WTC11 (cell line): ENCODE measurements around the gene CLCN4.

Experiments used
- ELF4 ChIP-seq: sonication (generic); formaldehyde crosslinking; IDR thresholded peaks from 2 replicates; pipeline ENCODE4 v1.8.1; 2022; ENCODE audit warnings: low read depth, mild to moderate bottlenecking, moderate library complexity, missing genetic modification reagents
- ESRRA ChIP-seq: sonication (generic); formaldehyde crosslinking; IDR thresholded peaks from 2 replicates; pipeline ENCODE4 v1.8.1; 2022; ENCODE audit warnings: mild to moderate bottlenecking, missing genetic modification reagents, borderline replicate concordance
- FOXJ3 ChIP-seq: sonication (generic); formaldehyde crosslinking; IDR thresholded peaks from 2 replicates; pipeline ENCODE4 v1.9.0; 2021; ENCODE audit warnings: missing genetic modification reagents, mild to moderate bottlenecking, borderline replicate concordance
- JUN ChIP-seq: sonication (generic); formaldehyde crosslinking; IDR thresholded peaks from 2 replicates; pipeline ENCODE4 v1.8.0; 2023; ENCODE audit warnings: mild to moderate bottlenecking, missing genetic modification reagents
- KAT7 ChIP-seq: sonication (generic); formaldehyde crosslinking; IDR thresholded peaks from 2 replicates; pipeline ENCODE4 v1.8.1; 2023; ENCODE audit warnings: missing genetic modification reagents, mild to moderate bottlenecking, borderline replicate concordance
- TCF7 ChIP-seq: sonication (generic); formaldehyde crosslinking; IDR thresholded peaks from 2 replicates; pipeline ENCODE4 v1.8.0; 2022; ENCODE audit warnings: mild to moderate bottlenecking, low read depth, missing genetic modification reagents, moderate library complexity
- ZNF263 ChIP-seq: sonication (generic); formaldehyde crosslinking; IDR thresholded peaks from 2 replicates; pipeline ENCODE4 v1.8.1; 2022; ENCODE audit warnings: low read depth, mild to moderate bottlenecking, moderate library complexity, missing genetic modification reagents
- ZNF396 ChIP-seq: fragments of 250-450 bp; sonication (Bioruptor Pico); IDR thresholded peaks from 2 replicates; pipeline ENCODE4 v1.8.0; 2021; ENCODE audit warnings: mild to moderate bottlenecking, moderate library complexity, borderline replicate concordance
- TF ChIP-seq, protein P1 (sequence below): fragments of 200-600 bp; IDR thresholded peaks from 2 replicates; pipeline ENCODE4 v1.8.0; 2022; ENCODE audit warnings: antibody characterized with exemption
- TF ChIP-seq, protein P2 (sequence below): sonication (generic); formaldehyde crosslinking; IDR thresholded peaks from 2 replicates; pipeline ENCODE4 v1.8.1; 2022; ENCODE audit warnings: mild to moderate bottlenecking, moderate library complexity, missing genetic modification reagents
- TF ChIP-seq, protein P3 (sequence below): sonication (generic); formaldehyde crosslinking; conservative IDR thresholded peaks from 2 replicates; pipeline ENCODE4 v1.8.1; 2022; ENCODE audit warnings: mild to moderate bottlenecking, missing genetic modification reagents
- TF ChIP-seq, protein P4 (sequence below): sonication (generic); formaldehyde crosslinking; IDR thresholded peaks from 2 replicates; pipeline ENCODE4 v1.8.1; 2022; ENCODE audit warnings: low read depth, missing genetic modification reagents, borderline replicate concordance
- TF ChIP-seq, protein P5 (sequence below): fragments of 250-450 bp; sonication (Bioruptor Pico); IDR thresholded peaks from 2 replicates; pipeline ENCODE4 v1.9.0; 2021; ENCODE audit warnings: moderate library complexity, mild to moderate bottlenecking, inconsistent platforms, borderline replicate concordance
- TF ChIP-seq, protein P6 (sequence below): sonication (generic); formaldehyde crosslinking; IDR thresholded peaks from 2 replicates; pipeline ENCODE4 v1.8.1; 2023; ENCODE audit warnings: mild to moderate bottlenecking, missing genetic modification reagents

DNA sequence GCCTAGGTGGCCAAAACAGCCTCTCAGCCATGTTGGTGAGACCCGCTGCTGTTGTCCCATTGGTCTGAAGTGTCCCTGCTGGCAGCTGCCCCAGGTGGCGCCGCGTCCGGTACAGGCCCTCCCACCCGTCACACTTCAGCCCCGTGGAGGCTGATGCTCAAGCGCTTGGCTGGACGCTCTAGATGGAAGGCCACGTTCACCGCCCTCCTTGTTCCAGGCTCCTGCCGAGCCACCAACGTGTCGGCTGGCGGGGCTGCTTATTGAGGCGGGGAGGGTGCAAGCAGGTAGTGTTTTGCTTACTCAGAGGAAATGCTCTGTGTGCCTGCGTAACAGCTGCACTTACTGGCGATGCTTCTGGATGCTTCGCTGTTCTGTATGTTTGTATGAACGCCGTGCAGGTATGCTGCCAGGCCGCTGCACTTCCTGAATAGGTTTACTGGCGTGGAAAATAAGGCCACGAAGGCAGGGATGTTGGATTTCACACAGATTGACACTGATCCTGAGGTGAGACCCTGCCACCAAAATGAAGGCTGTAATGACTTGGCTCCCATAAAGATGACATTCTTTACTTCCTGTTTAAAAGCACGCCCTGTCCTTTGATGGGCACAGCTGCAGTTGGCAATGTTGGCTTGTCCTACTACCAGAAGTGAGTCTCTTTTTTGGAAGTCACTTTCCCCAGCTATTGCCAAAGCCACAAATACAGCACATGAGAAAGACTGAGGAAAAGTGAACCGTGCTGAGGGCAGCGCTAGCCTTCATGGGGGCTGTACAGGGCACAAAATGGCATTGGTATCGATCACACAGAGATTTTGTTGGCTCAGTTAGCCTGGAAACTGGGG is 21.0 kb upstream of the CLCN4 start:
- TF ChIP-seq, protein P1, sequence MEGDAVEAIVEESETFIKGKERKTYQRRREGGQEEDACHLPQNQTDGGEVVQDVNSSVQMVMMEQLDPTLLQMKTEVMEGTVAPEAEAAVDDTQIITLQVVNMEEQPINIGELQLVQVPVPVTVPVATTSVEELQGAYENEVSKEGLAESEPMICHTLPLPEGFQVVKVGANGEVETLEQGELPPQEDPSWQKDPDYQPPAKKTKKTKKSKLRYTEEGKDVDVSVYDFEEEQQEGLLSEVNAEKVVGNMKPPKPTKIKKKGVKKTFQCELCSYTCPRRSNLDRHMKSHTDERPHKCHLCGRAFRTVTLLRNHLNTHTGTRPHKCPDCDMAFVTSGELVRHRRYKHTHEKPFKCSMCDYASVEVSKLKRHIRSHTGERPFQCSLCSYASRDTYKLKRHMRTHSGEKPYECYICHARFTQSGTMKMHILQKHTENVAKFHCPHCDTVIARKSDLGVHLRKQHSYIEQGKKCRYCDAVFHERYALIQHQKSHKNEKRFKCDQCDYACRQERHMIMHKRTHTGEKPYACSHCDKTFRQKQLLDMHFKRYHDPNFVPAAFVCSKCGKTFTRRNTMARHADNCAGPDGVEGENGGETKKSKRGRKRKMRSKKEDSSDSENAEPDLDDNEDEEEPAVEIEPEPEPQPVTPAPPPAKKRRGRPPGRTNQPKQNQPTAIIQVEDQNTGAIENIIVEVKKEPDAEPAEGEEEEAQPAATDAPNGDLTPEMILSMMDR, result no peak
- TF ChIP-seq TCF7 (no peak), KAT7 (CRISPR knock-in tag) (no peak), ELF4 (CRISPR knock-in tag) (no peak), ZNF396 (CRISPR knock-in tag) (no peak), FOXJ3 (CRISPR knock-in tag) (no peak), JUN (CRISPR knock-in tag) (no peak), ESRRA (CRISPR knock-in tag) (no peak), ZNF263 (CRISPR knock-in tag) (no peak)
- TF ChIP-seq, protein P2, sequence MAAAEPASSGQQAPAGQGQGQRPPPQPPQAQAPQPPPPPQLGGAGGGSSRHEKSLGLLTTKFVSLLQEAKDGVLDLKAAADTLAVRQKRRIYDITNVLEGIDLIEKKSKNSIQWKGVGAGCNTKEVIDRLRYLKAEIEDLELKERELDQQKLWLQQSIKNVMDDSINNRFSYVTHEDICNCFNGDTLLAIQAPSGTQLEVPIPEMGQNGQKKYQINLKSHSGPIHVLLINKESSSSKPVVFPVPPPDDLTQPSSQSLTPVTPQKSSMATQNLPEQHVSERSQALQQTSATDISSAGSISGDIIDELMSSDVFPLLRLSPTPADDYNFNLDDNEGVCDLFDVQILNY (CRISPR knock-in tag), result no peak
- TF ChIP-seq, protein P3, sequence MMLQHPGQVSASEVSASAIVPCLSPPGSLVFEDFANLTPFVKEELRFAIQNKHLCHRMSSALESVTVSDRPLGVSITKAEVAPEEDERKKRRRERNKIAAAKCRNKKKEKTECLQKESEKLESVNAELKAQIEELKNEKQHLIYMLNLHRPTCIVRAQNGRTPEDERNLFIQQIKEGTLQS (CRISPR knock-in tag), result no peak
- TF ChIP-seq, protein P4, sequence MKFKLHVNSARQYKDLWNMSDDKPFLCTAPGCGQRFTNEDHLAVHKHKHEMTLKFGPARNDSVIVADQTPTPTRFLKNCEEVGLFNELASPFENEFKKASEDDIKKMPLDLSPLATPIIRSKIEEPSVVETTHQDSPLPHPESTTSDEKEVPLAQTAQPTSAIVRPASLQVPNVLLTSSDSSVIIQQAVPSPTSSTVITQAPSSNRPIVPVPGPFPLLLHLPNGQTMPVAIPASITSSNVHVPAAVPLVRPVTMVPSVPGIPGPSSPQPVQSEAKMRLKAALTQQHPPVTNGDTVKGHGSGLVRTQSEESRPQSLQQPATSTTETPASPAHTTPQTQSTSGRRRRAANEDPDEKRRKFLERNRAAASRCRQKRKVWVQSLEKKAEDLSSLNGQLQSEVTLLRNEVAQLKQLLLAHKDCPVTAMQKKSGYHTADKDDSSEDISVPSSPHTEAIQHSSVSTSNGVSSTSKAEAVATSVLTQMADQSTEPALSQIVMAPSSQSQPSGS (CRISPR knock-in tag), result no peak
- TF ChIP-seq, protein P5, sequence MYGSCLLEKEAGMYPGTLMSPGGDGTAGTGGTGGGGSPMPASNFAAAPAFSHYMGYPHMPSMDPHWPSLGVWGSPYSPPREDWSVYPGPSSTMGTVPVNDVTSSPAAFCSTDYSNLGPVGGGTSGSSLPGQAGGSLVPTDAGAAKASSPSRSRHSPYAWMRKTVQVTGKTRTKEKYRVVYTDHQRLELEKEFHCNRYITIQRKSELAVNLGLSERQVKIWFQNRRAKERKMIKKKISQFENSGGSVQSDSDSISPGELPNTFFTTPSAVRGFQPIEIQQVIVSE (CRISPR knock-in tag), result no peak
- TF ChIP-seq, protein P6, sequence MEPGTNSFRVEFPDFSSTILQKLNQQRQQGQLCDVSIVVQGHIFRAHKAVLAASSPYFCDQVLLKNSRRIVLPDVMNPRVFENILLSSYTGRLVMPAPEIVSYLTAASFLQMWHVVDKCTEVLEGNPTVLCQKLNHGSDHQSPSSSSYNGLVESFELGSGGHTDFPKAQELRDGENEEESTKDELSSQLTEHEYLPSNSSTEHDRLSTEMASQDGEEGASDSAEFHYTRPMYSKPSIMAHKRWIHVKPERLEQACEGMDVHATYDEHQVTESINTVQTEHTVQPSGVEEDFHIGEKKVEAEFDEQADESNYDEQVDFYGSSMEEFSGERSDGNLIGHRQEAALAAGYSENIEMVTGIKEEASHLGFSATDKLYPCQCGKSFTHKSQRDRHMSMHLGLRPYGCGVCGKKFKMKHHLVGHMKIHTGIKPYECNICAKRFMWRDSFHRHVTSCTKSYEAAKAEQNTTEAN (CRISPR knock-in tag), result no peak
